NCI-H345 treated with DMSO at 0.1 percent for 48 hours (cell line): ENCODE data around the gene CYP2A13.
"Not testable (repeated sequence)": the region's sequence is repeated elsewhere in the genome, so short reads cannot be mapped to it uniquely, and the experiment has no call there.

Experiments
- DNase-seq: peaks from one replicate; lab custom pipeline; 2025; ENCODE audit not compliant: unreplicated experiment; lab: John Stamatoyannopoulos, UW

CYP2A13 gene

GRCh38 chr19:41088151-41088550 is at the start of gene CYP2A13:
Gene CYP2A13, plus strand, starts transcription at chr19:41088451. Its CDS starts 21 bp downstream, at chr19:41088472.
- no peak for DNase-seq

- DNase-seq, result no peak
These were observed 48.4 kb upstream of the CYP2A13 start for GRCh38 chr19:41039806-41040205.

GRCh38 chr19:41045095-41045494 is 43.2 kb upstream of the CYP2A13 start:
- not testable (repeated sequence) for DNase-seq

- DNase-seq, result no peak
These were observed 37.8 kb upstream of the CYP2A13 start for GRCh38 chr19:41050426-41050825.

GRCh38 chr19:41052162-41052561 is 36.1 kb upstream of the CYP2A13 start:
- DNase-seq, result not testable (repeated sequence)

GRCh38 chr19:41053331-41053730 is 34.9 kb upstream of the CYP2A13 start:
- not testable (repeated sequence) for DNase-seq

- no peak for DNase-seq
These were observed 23.2 kb upstream of the CYP2A13 start for GRCh38 chr19:41064974-41065569.

GRCh38 chr19:41076286-41076685 is 12.0 kb upstream of the CYP2A13 start:
- no peak for DNase-seq

GRCh38 chr19:41083516-41083915 is 4.7 kb upstream of the CYP2A13 start:
- no peak for DNase-seq

GRCh38 chr19:41085748-41086415 is 2.4 kb upstream of the CYP2A13 start:
- no peak for DNase-seq

GRCh38 chr19:41089959-41090358 is 1.7 kb downstream of the CYP2A13 start:
- DNase-seq, result no peak

GRCh38 chr19:41095703-41096102 is 7.5 kb downstream of the CYP2A13 start:
- DNase-seq, result no peak

- no peak for DNase-seq
These were observed 8.1 kb downstream of the CYP2A13 start for GRCh38 chr19:41096353-41096752.

- DNase-seq, result no peak
These were observed 9.1 kb downstream of the CYP2A13 start for GRCh38 chr19:41097302-41097701.

- no peak for DNase-seq
These were observed 10.5 kb downstream of the CYP2A13 start for GRCh38 chr19:41098762-41099161.

GRCh38 chr19:41102210-41102609 is 14.0 kb downstream of the CYP2A13 start:
- DNase-seq, result not testable (repeated sequence)

- DNase-seq, result no peak
These were observed 17.9 kb downstream of the CYP2A13 start for GRCh38 chr19:41106177-41106576.

- DNase-seq, result no peak
These were observed 23.0 kb downstream of the CYP2A13 start for GRCh38 chr19:41111296-41111695.

- DNase-seq, result no peak
These were observed 23.6 kb downstream of the CYP2A13 start for GRCh38 chr19:41111750-41112295.

GRCh38 chr19:41112728-41113290 is 24.6 kb downstream of the CYP2A13 start:
- DNase-seq, result no peak

GRCh38 chr19:41114132-41114531 is 25.9 kb downstream of the CYP2A13 start, which contains the start of gene CYP2F1:
Gene CYP2F1, plus strand, starts transcription at chr19:41114432. Its CDS starts 1,757 bp downstream, at chr19:41116189.
- no peak for DNase-seq

GRCh38 chr19:41116261-41116660 is 28.0 kb downstream of the CYP2A13 start:
- DNase-seq, result no peak
